HCT116 (cell line): ENCODE data around the gene USP12. TPM values are rescaled to one million over a fixed set of nuclear protein-coding genes. Genes with fewer than 3 reads are reported as not detected.

Experiments used
- ATAC-seq: fragments of 200-7000 bp; cut with Tn5 transposase; 2 replicates; pipeline ENCODE4 v1.9.1; 2020; ENCODE audit warnings: mild to moderate bottlenecking, moderate library complexity
- BruUV-seq: library from RNA; stranded (reverse); fragments of 400-500 nt; replicated peaks from 2 replicates; lab custom pipeline; 2021; lab: Mats Ljungman, UMichigan
- CTCF ChIA-PET: fragments of 300-600 bp; sonication (Branson Sonifier 250); formaldehyde crosslinking; loops from one replicate; lab custom pipeline; 2021; ENCODE audit warnings: antibody characterized with exemption; lab: Charles Lee
- POLR2A ChIA-PET: fragments of 300-600, 350-600 bp; sonication (Branson Sonifier 250); formaldehyde crosslinking; loops from one replicate; lab custom pipeline; 2021; ENCODE audit warnings: antibody characterized with exemption; lab: Charles Lee
- RAD21 ChIA-PET, 2 experiments: fragments of 300-600 bp; sonication (Branson Sonifier 250); formaldehyde crosslinking; loops; one replicate each; lab custom pipeline; 2023; ENCODE audit warnings: low total read pairs in 2 of 2; ENCODE audit not compliant: uncharacterized antibody in 2 of 2, unreplicated experiment in 2 of 2, low non-redundant PET in 1 of 2; lab: Charles Lee
- DNase-seq: peaks from one replicate; pipeline ENCODE4 v3.0.0-alpha.2; 2010; ENCODE audit warnings: low read depth, low spot score
- H2AFZ ChIP-seq: fragments of 200-600 bp; shearing (Covaris generic), sonication (generic); 2 replicates; pipeline ENCODE4 v1.6.1; 2017; ENCODE audit warnings: low read depth, mixed run types, mixed read lengths, antibody characterized with exemption, low read length; ENCODE audit not compliant: poor library complexity, severe bottlenecking
- H3K27ac ChIP-seq: 2 replicates; pipeline ENCODE4 v1.5.1; 2012; ENCODE audit warnings: low read depth, low read length
- H3K27me3 ChIP-seq: fragments of 200-600 bp; sonication (generic); 2 replicates; pipeline ENCODE4 v1.6.1; 2016; ENCODE audit warnings: mixed run types, low read length, mixed read lengths; ENCODE audit not compliant: insufficient read depth
- H3K36me3 ChIP-seq, 2 experiments: fragments of 200-500 bp in 1 of 2; fragments of 200-600 bp in 1 of 2; sonication (Bioruptor generic) in 1 of 2; sonication (generic) in 1 of 2; 2 replicates each; pipeline versions ENCODE4 v1.5.1 to v1.6.1; 2014 to 2016; ENCODE audit warnings: low read length in 2 of 2, inconsistent platforms in 1 of 2, mixed read lengths in 1 of 2, mixed run types in 1 of 2; ENCODE audit not compliant: insufficient read depth in 2 of 2, control insufficient read depth in 1 of 2
- H3K4me1 ChIP-seq, 2 experiments: fragments of 200-600 bp in 1 of 2; sonication (generic) in 1 of 2; 2 replicates each; pipeline versions ENCODE4 v1.5.1 to v1.6.1; 2012 to 2017; ENCODE audit warnings: low read length in 2 of 2, inconsistent platforms in 1 of 2, mild to moderate bottlenecking in 1 of 2, mixed read lengths in 1 of 2, mixed run types in 1 of 2, moderate library complexity in 1 of 2; ENCODE audit not compliant: insufficient read depth in 2 of 2, control insufficient read depth in 1 of 2
- H3K4me2 ChIP-seq: fragments of 200-600 bp; sonication (generic); 2 replicates; pipeline ENCODE4 v1.6.1; 2017; ENCODE audit warnings: mixed run types, low read length, mixed read lengths
- H3K4me3 ChIP-seq, 2 experiments: fragments of 200-600 bp in 1 of 2; sonication (generic) in 1 of 2; replicated peaks in 1 of 2; 2 replicates each; pipeline ENCODE4 v1.5.1; 2011 to 2016; ENCODE audit warnings: low read length in 2 of 2, control low read depth in 1 of 2, low read depth in 1 of 2, mild to moderate bottlenecking in 1 of 2, mixed read lengths in 1 of 2, mixed run types in 1 of 2
- H3K79me2 ChIP-seq: fragments of 200-600 bp; sonication (generic); 2 replicates; pipeline ENCODE4 v1.6.1; 2017; ENCODE audit warnings: mild to moderate bottlenecking, mixed run types, low read length, moderate library complexity, mixed read lengths; ENCODE audit not compliant: insufficient read depth
- H3K9ac ChIP-seq: fragments of 200-600 bp; sonication (generic); 2 replicates; pipeline ENCODE4 v1.6.1; 2016; ENCODE audit warnings: low read length, mixed read lengths
- H3K9me2 ChIP-seq: fragments of 200-600 bp; sonication (generic), shearing (Covaris generic); 2 replicates; pipeline ENCODE4 v1.6.1; 2017; ENCODE audit warnings: mixed run types, mild to moderate bottlenecking, moderate library complexity; ENCODE audit not compliant: insufficient read depth
- H3K9me3 ChIP-seq, 2 experiments: fragments of 200-500 bp in 1 of 2; fragments of 200-600 bp in 1 of 2; sonication (Bioruptor generic) in 1 of 2; sonication (generic) in 1 of 2; 2 replicates each; pipeline ENCODE4 v1.6.1; 2014 to 2017; ENCODE audit warnings: low read length in 2 of 2, mixed read lengths in 2 of 2, inconsistent platforms in 1 of 2, low read depth in 1 of 2, mild to moderate bottlenecking in 1 of 2, mixed run types in 1 of 2, moderate library complexity in 1 of 2; ENCODE audit not compliant: control insufficient read depth in 1 of 2, insufficient read depth in 1 of 2
- H4K20me1 ChIP-seq: fragments of 200-600 bp; sonication (generic), shearing (Covaris generic); 2 replicates; pipeline ENCODE4 v1.6.1; 2017; ENCODE audit warnings: mixed run types, mild to moderate bottlenecking, moderate library complexity; ENCODE audit not compliant: insufficient read depth
- ATF3 ChIP-seq: IDR thresholded peaks from 2 replicates; pipeline ENCODE4 v1.6.1; 2012
- CBX3 ChIP-seq: IDR thresholded peaks from 2 replicates; pipeline ENCODE4 v1.6.1; 2012; ENCODE audit warnings: low read depth
- CEBPB ChIP-seq: IDR thresholded peaks from 2 replicates; pipeline ENCODE4 v1.6.1; 2012; ENCODE audit warnings: low read depth
- CTCF ChIP-seq, 3 experiments: fragments of 200-600 bp in 1 of 3; sonication (generic) in 1 of 3; IDR thresholded peaks in 2 of 3; conservative IDR thresholded peaks in 1 of 3; 2 replicates each; pipeline ENCODE4 v1.5.1; 2012 to 2017; ENCODE audit warnings: low read depth in 2 of 3, low read length in 2 of 3, antibody characterized with exemption in 1 of 3, borderline replicate concordance in 1 of 3, control low read depth in 1 of 3, mild to moderate bottlenecking in 1 of 3, mixed read lengths in 1 of 3, mixed run types in 1 of 3, moderate library complexity in 1 of 3; ENCODE audit not compliant: insufficient read depth in 1 of 3
- EGR1 ChIP-seq: IDR thresholded peaks from 2 replicates; pipeline ENCODE4 v1.6.1; 2012; ENCODE audit warnings: low read depth
- EZH2 ChIP-seq: fragments of 200-600 bp; sonication (generic); IDR thresholded peaks from 2 replicates; pipeline ENCODE4 v1.6.1; 2017; ENCODE audit warnings: antibody characterized with exemption, mixed run types
- JUND ChIP-seq: IDR thresholded peaks from 2 replicates; pipeline ENCODE4 v1.6.1; 2012
- MAX ChIP-seq: IDR thresholded peaks from 2 replicates; pipeline ENCODE4 v1.6.1; 2012
- POLR2A ChIP-seq: IDR thresholded peaks from 2 replicates; pipeline ENCODE4 v1.7.0; 2011; ENCODE audit warnings: borderline replicate concordance; ENCODE audit not compliant: insufficient read depth, insufficient read length; ENCODE audit errors: extremely low read depth
- REST ChIP-seq: IDR thresholded peaks from 2 replicates; pipeline ENCODE4 v1.6.1; 2012; ENCODE audit warnings: low read depth
- TCF7L2 ChIP-seq: IDR thresholded peaks from 2 replicates; pipeline ENCODE4 v1.7.0; 2011; ENCODE audit warnings: borderline replicate concordance, inconsistent platforms; ENCODE audit not compliant: insufficient read depth, insufficient read length; ENCODE audit errors: extremely low read depth
- YY1 ChIP-seq: IDR thresholded peaks from 2 replicates; pipeline ENCODE4 v1.6.1; 2011; ENCODE audit warnings: low read length, low read depth, moderate library complexity, mild to moderate bottlenecking; ENCODE audit not compliant: insufficient replicate concordance; ENCODE audit errors: extremely low read depth
- ZFX ChIP-seq: fragments of 450-650 bp; IDR thresholded peaks from 2 replicates; pipeline ENCODE4 v1.6.1; 2017
- ZNF274 ChIP-seq: fragments of 200-500 bp; sonication (Bioruptor generic); IDR thresholded peaks from 2 replicates; pipeline ENCODE4 v1.6.1; 2014; ENCODE audit warnings: mild to moderate bottlenecking, low read depth, low read length, inconsistent platforms
- intact Hi-C: fragments of 100-400 bp; cut with micrococcal nuclease; formaldehyde crosslinking; loops from 2 replicates; pipeline ENCODE4 v1.10.0; 2022
- total RNA-seq: library from RNA; stranded (reverse); gene quantifications from one replicate; pipeline ENCODE4 v1.2.1, GENCODE V29; 2021; ENCODE audit not compliant: unreplicated experiment

USP12 gene
- total RNA-seq, 1 experiment from 2014 or later = 28.3 TPM

- POLR2A ChIA-PET = no interaction called here
- Histone ChIP-seq H3K27me3 (no peaks in the 10 kb centered on the region), H3K9me3 (no peaks in the 10 kb centered on the region), H4K20me1 (no peaks in the 10 kb centered on the region), H3K4me3 (no peak overlapping the region), H3K79me2 (no peaks in the 10 kb centered on the region), H2AFZ (no peak overlapping the region), H3K4me1 (peaks cover 8 to 37% of the 10 kb centered on the region in 2 experiments)
- BruUV-seq = no TSS peak
- CTCF ChIA-PET = no interaction called here
- DNase-seq = no peak
- RAD21 ChIA-PET = no interaction called here
- TF ChIP-seq MAX (no peak), JUND (no peak)
- TF ChIP-seq, all 23 proteins: peak for 0
- Histone ChIP-seq H3K9me2 (no peaks in the 10 kb centered on the region), H3K4me2 (peak overlapping the region; percentile 17; the same call in 1 of the 2 replicates), H3K36me3 (no peaks in the 10 kb centered on the region), H3K27ac (no peak overlapping the region), H3K9ac (no peak overlapping the region)
- no peak for ATAC-seq
- intact Hi-C loops = no loop called here
Measured at GRCh38 chr13:27200413-27201070, 28.9 kb upstream of the USP12 start.

- H2AFZ ChIP-seq = no peak overlapping the region
- H3K9me2 ChIP-seq = no peaks in the 10 kb centered on the region
- H3K79me2 ChIP-seq = no peaks in the 10 kb centered on the region
- H4K20me1 ChIP-seq = no peaks in the 10 kb centered on the region
- no peaks in the 10 kb centered on the region for H3K36me3 ChIP-seq
- ChIA-PET RAD21 (no interaction called here), POLR2A (no interaction called here), CTCF (no interaction called here)
- H3K4me2 ChIP-seq = no peak overlapping the region
- peaks cover 13 to 45% of the 10 kb centered on the region in 2 experiments for H3K4me1 ChIP-seq
- ATAC-seq (no peak), DNase-seq (no peak)
- no peaks in the 10 kb centered on the region for H3K9me3 ChIP-seq
- no peaks in the 10 kb centered on the region for H3K27me3 ChIP-seq
- intact Hi-C loops = no loop called here
- BruUV-seq = no TSS peak
- H3K27ac ChIP-seq = no peak overlapping the region
- H3K4me3 ChIP-seq = no peak overlapping the region
- H3K9ac ChIP-seq = no peak overlapping the region
- TF ChIP-seq ZFX (no peak), CEBPB (no peak), REST (no peak), EGR1 (no peak), CBX3 (no peak), CTCF (IDR thresholded peaks at IDR 0.05 in 2 of 3, conservative IDR thresholded peaks at IDR 0.05 in 1 of 3; ENCODE audit: borderline replicate concordance in 1 of 3, insufficient read depth in 1 of 3, low read depth in 2 of 3, low read length in 2 of 3) (no peak), ZNF274 (no peak), EZH2 (no peak), TCF7L2 (no peak), ATF3 (no peak), YY1 (no peak), POLR2A (no peak)
Measured at GRCh38 chr13:27199696-27200095, 28.1 kb upstream of the USP12 start.
